Measurements from ENCODE around the gene PRTG.
A peak's percentile ranks its signal among the peaks of the same experiment; 100 is the strongest.

Gene PRTG

GRCh38 chr15:55742498-55742926 is 440 bp downstream of the PRTG start:
- no peak for DNase-seq (ENCODE audit: low read depth)
- H3K4me3 ChIP-seq (ENCODE audit: low read depth, low read length) = peak overlapping the region; percentile 56
- no peak for TF ChIP-seq CTCF (IDR thresholded peaks at IDR 0.05; ENCODE audit: low read depth, low read length, missing control alignments)

GRCh38 chr15:55741833-55742497 is 987 bp downstream of the PRTG start:
- no peak for DNase-seq (ENCODE audit: low read depth)
- peak overlapping the region; percentile 56 for H3K4me3 ChIP-seq (ENCODE audit: low read depth, low read length)

GRCh38 chr15:55740981-55741832 is 1.7 kb downstream of the PRTG start:
- no peak overlapping the region for H3K4me3 ChIP-seq (ENCODE audit: low read depth, low read length)
- no peak for TF ChIP-seq CTCF (IDR thresholded peaks at IDR 0.05; ENCODE audit: low read depth, low read length, missing control alignments)

More at GRCh38 chr15:55741833-55742497, 987 bp downstream of the PRTG start:
- TF ChIP-seq CTCF (IDR thresholded peaks at IDR 0.05; ENCODE audit: low read depth, low read length, missing control alignments) = peak; percentile 5

GRCh38 chr15:55740359-55740878 is 2.5 kb downstream of the PRTG start:
- no peak overlapping the region for H3K4me3 ChIP-seq (ENCODE audit: low read depth, low read length)
- TF ChIP-seq CTCF (IDR thresholded peaks at IDR 0.05; ENCODE audit: low read depth, low read length, missing control alignments) = no peak
- no peak for DNase-seq (ENCODE audit: low read depth)

More at GRCh38 chr15:55740981-55741832, 1.7 kb downstream of the PRTG start:
- DNase-seq (ENCODE audit: low read depth) = no peak

GRCh38 chr15:55739641-55740040 is 3.3 kb downstream of the PRTG start:
- H3K4me3 ChIP-seq (ENCODE audit: low read depth, low read length) = no peak overlapping the region
- no peak for TF ChIP-seq CTCF (IDR thresholded peaks at IDR 0.05; ENCODE audit: low read depth, low read length, missing control alignments)
- no peak for DNase-seq (ENCODE audit: low read depth)

GRCh38 chr15:55738715-55739114 is 4.2 kb downstream of the PRTG start:
- no peak overlapping the region for H3K4me3 ChIP-seq (ENCODE audit: low read depth, low read length)
- DNase-seq (ENCODE audit: low read depth) = no peak
- TF ChIP-seq CTCF (IDR thresholded peaks at IDR 0.05; ENCODE audit: low read depth, low read length, missing control alignments) = no peak
